GM19324 (cell line): ENCODE data around the gene KDM7A.
"Not testable (repeated sequence)": the region's sequence is repeated elsewhere in the genome, so short reads cannot be mapped to it uniquely, and the experiment has no call there.

Experiments used
- ATAC-seq: cut with Tn5 transposase; IDR thresholded peaks from one replicate; pipeline ENCODE4 v1.9.1; 2021; ENCODE audit warnings: mild to moderate bottlenecking, moderate library complexity; ENCODE audit not compliant: unreplicated experiment, low FRiP score

KDM7A gene

GRCh38 chr7:140203556-140203955, 26.8 kb upstream of the KDM7A start:
- no peak for ATAC-seq

- not testable (repeated sequence) for ATAC-seq
Measured at GRCh38 chr7:140202942-140203341, 26.2 kb upstream of the KDM7A start.

- no peak for ATAC-seq
Measured at GRCh38 chr7:140201393-140201792, 24.6 kb upstream of the KDM7A start.

GRCh38 chr7:140200061-140200989, 23.5 kb upstream of the KDM7A start:
- ATAC-seq, result no peak

GRCh38 chr7:140197938-140198337, 21.2 kb upstream of the KDM7A start:
- ATAC-seq, result no peak

GRCh38 chr7:140197218-140197890, 20.6 kb upstream of the KDM7A start:
- no peak for ATAC-seq

- no peak for ATAC-seq
Measured at GRCh38 chr7:140196361-140197217, 19.8 kb upstream of the KDM7A start.

- ATAC-seq, result no peak
Measured at GRCh38 chr7:140195859-140196258, 19.1 kb upstream of the KDM7A start.

GRCh38 chr7:140192620-140193019, 15.8 kb upstream of the KDM7A start:
- ATAC-seq, result no peak

- no peak for ATAC-seq
Measured at GRCh38 chr7:140192176-140192575, 15.4 kb upstream of the KDM7A start.

- no peak for ATAC-seq
Measured at GRCh38 chr7:140190588-140190987, 13.8 kb upstream of the KDM7A start.

- no peak for ATAC-seq
Measured at GRCh38 chr7:140189917-140190316, 13.1 kb upstream of the KDM7A start.

- no peak for ATAC-seq
Measured at GRCh38 chr7:140182917-140183316, 6.1 kb upstream of the KDM7A start.

- no peak for ATAC-seq
Measured at GRCh38 chr7:140179339-140179738, 2.6 kb upstream of the KDM7A start.

GRCh38 chr7:140176122-140176701, 571 bp downstream of the KDM7A start:
- peak; percentile 15 for ATAC-seq

GRCh38 chr7:140175221-140176121, 1.3 kb downstream of the KDM7A start:
- peak; percentile 45 for ATAC-seq

GRCh38 chr7:140174217-140174616, 2.6 kb downstream of the KDM7A start:
- ATAC-seq, result no peak

- no peak for ATAC-seq
Measured at GRCh38 chr7:140170375-140170774, 6.4 kb downstream of the KDM7A start.

GRCh38 chr7:140168816-140169215, 8.0 kb downstream of the KDM7A start:
- no peak for ATAC-seq
